ENCODE results near the gene KLF5.

GRCh38 chr13:73038064-73038463 is 20.7 kb upstream of the KLF5 start:
- TF ChIP-seq CTCF (conservative IDR thresholded peaks at IDR 0.05) (no peak), EZH2 (IDR thresholded peaks at IDR 0.05; ENCODE audit: low read depth) (no peak)
